GM23248 (cell line): ENCODE measurements around the gene WWOX. TPM values are rescaled to one million over a fixed set of nuclear protein-coding genes. Genes with fewer than 3 reads are reported as not detected.

Source experiments
- DNase-seq: peaks from one replicate; pipeline ENCODE4 v3.0.0-alpha.2; 2015
- H2AFZ ChIP-seq: fragments of 200-600 bp; sonication (generic); 2 replicates; pipeline ENCODE4 v1.6.1; 2016; ENCODE audit warnings: antibody characterized with exemption
- H3F3A ChIP-seq: fragments of 200-600 bp; sonication (generic); 2 replicates; pipeline ENCODE4 v1.6.1; 2016; ENCODE audit warnings: mild to moderate bottlenecking, antibody characterized with exemption, mixed run types; ENCODE audit not compliant: insufficient read depth
- H3K27ac ChIP-seq: fragments of 200-600 bp; sonication (generic); 2 replicates; pipeline ENCODE4 v1.5.1; 2016; ENCODE audit warnings: mild to moderate bottlenecking
- H3K27me3 ChIP-seq: fragments of 200-600 bp; sonication (generic); replicated peaks from 2 replicates; pipeline ENCODE4 v1.6.1; 2016; ENCODE audit warnings: mild to moderate bottlenecking; ENCODE audit not compliant: insufficient read depth
- H3K36me3 ChIP-seq: fragments of 200-600 bp; sonication (generic); 2 replicates; pipeline ENCODE4 v1.6.1; 2016; ENCODE audit warnings: low read depth, mild to moderate bottlenecking
- H3K4me1 ChIP-seq: fragments of 200-600 bp; sonication (generic); 2 replicates; pipeline ENCODE4 v1.6.1; 2016; ENCODE audit warnings: mild to moderate bottlenecking; ENCODE audit not compliant: insufficient read depth
- H3K4me2 ChIP-seq: fragments of 200-600 bp; sonication (generic); one replicate; pipeline ENCODE4 v1.6.1; 2016; ENCODE audit warnings: mild to moderate bottlenecking; ENCODE audit not compliant: unreplicated experiment
- H3K4me3 ChIP-seq: fragments of 200-600 bp; sonication (generic); 2 replicates; pipeline ENCODE4 v1.5.1; 2016; ENCODE audit warnings: mild to moderate bottlenecking
- H3K79me2 ChIP-seq: fragments of 200-600 bp; sonication (generic); 2 replicates; pipeline ENCODE4 v1.6.1; 2016; ENCODE audit warnings: mild to moderate bottlenecking; ENCODE audit not compliant: insufficient read depth
- H3K9ac ChIP-seq: fragments of 200-600 bp; sonication (generic); 2 replicates; pipeline ENCODE4 v1.6.1; 2016; ENCODE audit warnings: mild to moderate bottlenecking
- H3K9me2 ChIP-seq: fragments of 200-600 bp; sonication (generic); 2 replicates; pipeline ENCODE4 v1.6.1; 2016; ENCODE audit warnings: mixed run types, mild to moderate bottlenecking, moderate library complexity; ENCODE audit not compliant: insufficient read depth
- H3K9me3 ChIP-seq: fragments of 200-600 bp; sonication (generic); one replicate; pipeline ENCODE4 v1.6.1; 2017; ENCODE audit warnings: low read depth
- H4K20me1 ChIP-seq: fragments of 200-600 bp; sonication (generic); 2 replicates; pipeline ENCODE4 v1.6.0; 2016; ENCODE audit not compliant: insufficient read depth
- EZH2 ChIP-seq: fragments of 200-600 bp; sonication (generic); IDR thresholded peaks from 2 replicates; pipeline ENCODE4 v1.6.1; 2018; ENCODE audit warnings: antibody characterized with exemption, mild to moderate bottlenecking; ENCODE audit not compliant: insufficient read depth, poor library complexity, severe bottlenecking
- EZH2phosphoT487 ChIP-seq: fragments of 200-600 bp; sonication (generic); IDR thresholded peaks from 2 replicates; pipeline ENCODE4 v1.6.1; 2018; ENCODE audit warnings: antibody characterized with exemption, moderate library complexity, mild to moderate bottlenecking, low read depth; ENCODE audit not compliant: insufficient read depth
- WGBS, 2 experiments: methylation state at CpG; one replicate each; pipeline ENCODE4 v1.1.6; 2015 to 2017; ENCODE audit warnings: low lambda C conversion rate in 2 of 2, low coverage in 1 of 2; ENCODE audit errors: missing lambda C conversion rate in 2 of 2; 5-methylcytosine and 5-hydroxymethylcytosine counted together
- in situ Hi-C: fragments of 300-500 bp; cut with MboI; formaldehyde crosslinking; loops from 2 replicates; pipeline ENCODE4 v1.15.0; 2020
- polyA plus RNA-seq: library from polyadenylated mRNA; unstranded; fragments of >200 nt; fragmentation: Nextera tagmentation; extraction: Ambion mirVana; gene quantifications from 2 replicates; pipeline ENCODE4 v1.2.1, GENCODE V29; 2016
- total RNA-seq: library from RNA; depleted of rRNA; stranded (reverse); fragments of >200 nt; shearing (Covaris generic); gene quantifications from 2 replicates; pipeline ENCODE4 v1.2.3, GENCODE V29; 2014

The WWOX gene
- total and polyA plus RNA-seq, 2 experiments from 2014 or later = 4.5 to 6.6 TPM

DNA sequence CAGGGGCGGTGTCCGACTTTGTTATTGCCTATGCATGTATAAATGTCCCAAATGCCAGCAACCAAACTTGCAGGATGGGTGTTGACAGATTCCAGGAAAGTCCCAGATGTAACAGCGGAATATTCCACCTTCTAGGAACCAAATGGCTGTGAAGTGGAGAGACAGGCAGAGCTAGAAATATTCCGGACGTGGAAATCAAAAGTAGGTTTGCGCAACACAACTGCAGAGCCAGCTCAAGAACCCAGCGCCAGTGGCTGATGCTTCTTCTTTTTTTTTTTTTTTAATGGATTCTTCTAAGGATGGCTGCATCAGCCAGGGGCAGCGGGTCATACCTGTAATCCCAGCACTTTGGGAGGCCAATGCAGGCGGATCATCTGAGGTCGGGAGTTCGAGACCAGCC, 899.4 kb downstream of the WWOX start:
- H3K27ac ChIP-seq = no peak overlapping the region
- in situ Hi-C loops = no loop called here
- 62% methylated on average over 11 of the region's 11 CpGs for WGBS, 2 experiments
- no peaks in the 10 kb centered on the region for H3F3A ChIP-seq
- no peaks in the 10 kb centered on the region for H3K4me1 ChIP-seq
- no peaks in the 10 kb centered on the region for H4K20me1 ChIP-seq
- no peaks in the 10 kb centered on the region for H3K79me2 ChIP-seq
- H3K27me3 ChIP-seq = no peaks in the 10 kb centered on the region
- no peak overlapping the region for H2AFZ ChIP-seq
- no peaks in the 10 kb centered on the region for H3K9me2 ChIP-seq
- H3K9ac ChIP-seq = no peak overlapping the region
- no peaks in the 10 kb centered on the region for H3K9me3 ChIP-seq
- TF ChIP-seq EZH2phosphoT487 (no peak), EZH2 (no peak)
- H3K36me3 ChIP-seq = no peaks in the 10 kb centered on the region
- H3K4me3 ChIP-seq = no peak overlapping the region
- DNase-seq = no peak
- H3K4me2 ChIP-seq = no peak overlapping the region

- no peak overlapping the region for H3K4me2 ChIP-seq
- H3K9me2 ChIP-seq = no peaks in the 10 kb centered on the region
- no peaks in the 10 kb centered on the region for H3K36me3 ChIP-seq
- no peaks in the 10 kb centered on the region for H4K20me1 ChIP-seq
- H3F3A ChIP-seq = no peaks in the 10 kb centered on the region
- in situ Hi-C loops = no loop called here
- no peaks in the 10 kb centered on the region for H3K9me3 ChIP-seq
- H3K27ac ChIP-seq = no peak overlapping the region
- no peak for DNase-seq
- H3K27me3 ChIP-seq = no peaks in the 10 kb centered on the region
- H3K9ac ChIP-seq = no peak overlapping the region
- WGBS, 2 experiments = 28 to 33% methylated on average over 10 of the region's 10 CpGs
- no peaks in the 10 kb centered on the region for H3K4me1 ChIP-seq
- TF ChIP-seq EZH2phosphoT487 (no peak), EZH2 (no peak)
- no peak overlapping the region for H3K4me3 ChIP-seq
- H2AFZ ChIP-seq = no peak overlapping the region
- H3K79me2 ChIP-seq = no peaks in the 10 kb centered on the region
These were observed 901.9 kb downstream of the WWOX start for GRCh38 chr16:79001156-79001967.

DNA sequence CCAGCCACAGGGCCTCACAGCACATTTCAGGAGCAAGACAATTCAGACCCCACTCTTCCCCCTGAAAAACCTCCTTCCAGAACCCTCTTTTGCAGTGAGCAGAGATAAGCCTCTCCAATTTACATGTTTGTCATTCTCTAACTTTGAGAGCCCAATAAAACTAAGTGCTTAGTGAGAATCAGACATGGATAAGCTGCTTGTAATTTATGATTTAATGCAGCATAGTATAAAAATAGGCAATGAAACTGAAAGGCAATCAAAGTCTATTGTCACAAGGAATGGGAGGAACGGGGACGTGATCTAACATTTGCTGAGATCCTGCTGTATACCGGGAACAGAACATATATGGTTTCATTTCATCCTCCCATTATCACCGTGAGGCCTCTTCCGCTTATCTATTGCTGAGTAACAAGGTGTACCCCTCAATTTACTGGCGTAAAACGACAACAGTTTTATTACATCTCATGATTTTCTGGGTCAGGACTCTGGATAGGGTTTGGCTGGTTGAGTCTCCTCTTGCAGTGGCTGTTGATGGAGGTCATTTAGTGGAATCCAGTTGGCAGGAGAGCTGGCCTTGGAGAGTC, 903.7 kb downstream of the WWOX start:
- H3K4me2 ChIP-seq = no peak overlapping the region
- no peaks in the 10 kb centered on the region for H3K79me2 ChIP-seq
- no peaks in the 10 kb centered on the region for H4K20me1 ChIP-seq
- H3K27ac ChIP-seq = no peak overlapping the region
- no peaks in the 10 kb centered on the region for H3F3A ChIP-seq
- no peak overlapping the region for H2AFZ ChIP-seq
- no peak overlapping the region for H3K4me3 ChIP-seq
- TF ChIP-seq EZH2 (no peak), EZH2phosphoT487 (no peak)
- in situ Hi-C loops = no loop called here
- no peaks in the 10 kb centered on the region for H3K27me3 ChIP-seq
- DNase-seq = no peak
- H3K9ac ChIP-seq = no peak overlapping the region
- no peaks in the 10 kb centered on the region for H3K9me2 ChIP-seq
- H3K9me3 ChIP-seq = no peaks in the 10 kb centered on the region
- no peaks in the 10 kb centered on the region for H3K36me3 ChIP-seq
- no peaks in the 10 kb centered on the region for H3K4me1 ChIP-seq
- WGBS, 2 experiments = 52 to 59% methylated on average over 7 of the region's 7 CpGs

- Histone ChIP-seq H3K9ac (no peak overlapping the region), H3K36me3 (no peaks in the 10 kb centered on the region), H2AFZ (no peak overlapping the region), H3K9me2 (no peaks in the 10 kb centered on the region), H3F3A (no peaks in the 10 kb centered on the region), H3K27ac (no peak overlapping the region), H3K4me1 (no peaks in the 10 kb centered on the region), H3K4me2 (no peak overlapping the region), H4K20me1 (no peaks in the 10 kb centered on the region), H3K79me2 (no peaks in the 10 kb centered on the region), H3K9me3 (no peaks in the 10 kb centered on the region), H3K4me3 (no peak overlapping the region), H3K27me3 (no peaks in the 10 kb centered on the region)
- 59 to 62% methylated on average over 12 of the region's 12 CpGs for WGBS, 2 experiments
- no peak for DNase-seq
- in situ Hi-C loops = no loop called here
- TF ChIP-seq EZH2phosphoT487 = no peak
- no peak for TF ChIP-seq EZH2
These were observed 904.9 kb downstream of the WWOX start for GRCh38 chr16:79004309-79004708.
